HG02610 (cell line): ENCODE results near the gene ABI2.
A peak's percentile ranks its signal among the peaks of the same experiment; 100 is the strongest.

ENCODE experiments used
- ATAC-seq: cut with Tn5 transposase; IDR thresholded peaks from one replicate; pipeline ENCODE4 v1.9.1; 2021; ENCODE audit warnings: mild to moderate bottlenecking, moderate library complexity; ENCODE audit not compliant: unreplicated experiment

ABI2 gene

GRCh38 chr2:203469546-203469945 lies 141.4 kb downstream of the ABI2 start:
- ATAC-seq: no peak

- ATAC-seq: no peak
These were observed 142.2 kb downstream of the ABI2 start for GRCh38 chr2:203470371-203470770.

GRCh38 chr2:203471323-203471722 lies 143.1 kb downstream of the ABI2 start:
- ATAC-seq: no peak

GRCh38 chr2:203476881-203477280 lies 148.7 kb downstream of the ABI2 start:
- ATAC-seq: no peak

- no peak for ATAC-seq
These were observed 152.4 kb downstream of the ABI2 start for GRCh38 chr2:203480623-203481022.

GRCh38 chr2:203484266-203485112 lies 156.3 kb downstream of the ABI2 start:
- ATAC-seq: peak; percentile 82

- no peak for ATAC-seq
These were observed 161.3 kb downstream of the ABI2 start for GRCh38 chr2:203489531-203489930.

GRCh38 chr2:203490391-203490790 lies 162.2 kb downstream of the ABI2 start:
- no peak for ATAC-seq

- ATAC-seq: peak; percentile 86
These were observed 164.8 kb downstream of the ABI2 start for GRCh38 chr2:203492965-203493364.
